ENCODE results near the gene PTPRN2. TPM values are rescaled to one million over a fixed set of nuclear protein-coding genes. Genes with fewer than 3 reads are reported as not detected.

Gene PTPRN2
- total RNA-seq, 1 donor from 2014 or later: 11.4 TPM

- no peak overlapping the region for H3K27ac Mint-ChIP-seq
- H3K36me3 Mint-ChIP-seq (ENCODE audit: insufficient read depth): no peaks in the 10 kb centered on the region
- H3K9me3 Mint-ChIP-seq (ENCODE audit: low read depth): no peaks in the 10 kb centered on the region
- no peak for DNase-seq (ENCODE audit: low spot score, unreplicated experiment)
- H3K4me3 Mint-ChIP-seq (ENCODE audit: low read depth): no peak overlapping the region
- H3K4me1 Mint-ChIP-seq (ENCODE audit: low read depth): no peaks in the 10 kb centered on the region
- TF ChIP-seq CTCF (IDR thresholded peaks at IDR 0.05; ENCODE audit: unreplicated experiment): no peak
- peaks cover 22% of the 10 kb centered on the region for H3K27me3 Mint-ChIP-seq
Observed at GRCh38 chr7:157618823-157619606, 968.6 kb downstream of the PTPRN2 start.

- no peaks in the 10 kb centered on the region for H3K36me3 Mint-ChIP-seq (ENCODE audit: insufficient read depth)
- H3K4me1 Mint-ChIP-seq (ENCODE audit: low read depth): no peaks in the 10 kb centered on the region
- H3K27me3 Mint-ChIP-seq: peaks cover 22% of the 10 kb centered on the region
- H3K9me3 Mint-ChIP-seq (ENCODE audit: low read depth): no peaks in the 10 kb centered on the region
- H3K4me3 Mint-ChIP-seq (ENCODE audit: low read depth): no peak overlapping the region
- TF ChIP-seq CTCF (IDR thresholded peaks at IDR 0.05; ENCODE audit: unreplicated experiment): no peak
- no peak overlapping the region for H3K27ac Mint-ChIP-seq
- DNase-seq (ENCODE audit: low spot score, unreplicated experiment): no peak
Observed at GRCh38 chr7:157618091-157618726, 969.4 kb downstream of the PTPRN2 start.

- Mint-ChIP-seq H3K4me1 (ENCODE audit: low read depth) (no peaks in the 10 kb centered on the region), H3K36me3 (ENCODE audit: insufficient read depth) (no peaks in the 10 kb centered on the region), H3K27ac (no peak overlapping the region), H3K27me3 (peaks cover 23% of the 10 kb centered on the region), H3K9me3 (ENCODE audit: low read depth) (no peaks in the 10 kb centered on the region), H3K4me3 (ENCODE audit: low read depth) (no peak overlapping the region)
- no peak for TF ChIP-seq CTCF (IDR thresholded peaks at IDR 0.05; ENCODE audit: unreplicated experiment)
- DNase-seq (ENCODE audit: low spot score, unreplicated experiment): no peak
Observed at GRCh38 chr7:157617401-157617800, 970.2 kb downstream of the PTPRN2 start.

GRCh38 chr7:157616931-157617330, 970.7 kb downstream of the PTPRN2 start:
- DNase-seq (ENCODE audit: low spot score, unreplicated experiment): no peak
- H3K4me3 Mint-ChIP-seq (ENCODE audit: low read depth): no peak overlapping the region
- no peak for TF ChIP-seq CTCF (IDR thresholded peaks at IDR 0.05; ENCODE audit: unreplicated experiment)
- no peaks in the 10 kb centered on the region for H3K4me1 Mint-ChIP-seq (ENCODE audit: low read depth)
- H3K9me3 Mint-ChIP-seq (ENCODE audit: low read depth): no peaks in the 10 kb centered on the region
- H3K27ac Mint-ChIP-seq: no peak overlapping the region
- no peaks in the 10 kb centered on the region for H3K36me3 Mint-ChIP-seq (ENCODE audit: insufficient read depth)
- H3K27me3 Mint-ChIP-seq: peaks cover 27% of the 10 kb centered on the region

- Mint-ChIP-seq H3K27me3 (peaks cover 27% of the 10 kb centered on the region), H3K4me3 (ENCODE audit: low read depth) (no peak overlapping the region), H3K4me1 (ENCODE audit: low read depth) (no peaks in the 10 kb centered on the region), H3K27ac (no peak overlapping the region), H3K36me3 (ENCODE audit: insufficient read depth) (no peaks in the 10 kb centered on the region), H3K9me3 (ENCODE audit: low read depth) (no peaks in the 10 kb centered on the region)
- DNase-seq (ENCODE audit: low spot score, unreplicated experiment): no peak
- no peak for TF ChIP-seq CTCF (IDR thresholded peaks at IDR 0.05; ENCODE audit: unreplicated experiment)
Observed at GRCh38 chr7:157616426-157616825, 971.2 kb downstream of the PTPRN2 start.
